HepG2 (cell line): ENCODE results near the gene KIF26B. TPM values are rescaled to one million over a fixed set of nuclear protein-coding genes. Genes with fewer than 3 reads are reported as not detected.

Experiments used
- ATAC-seq: fragments of 200-7000 bp; cut with Tn5 transposase; 3 replicates; pipeline ENCODE4 v1.9.1; 2020; ENCODE audit warnings: mild to moderate bottlenecking, moderate library complexity
- BruUV-seq: library from RNA; stranded (reverse); fragments of 400-500 nt; replicated peaks from 2 replicates; lab custom pipeline; 2021; lab: Mats Ljungman, UMichigan
- CTCF ChIA-PET: fragments of 300-600 bp; formaldehyde crosslinking; extraction: SDS; loops from one replicate; lab custom pipeline; 2021; ENCODE audit warnings: low total read pairs, inconsistent platforms, low intra/inter-chr PET ratio; lab: Yijun Ruan, JAX
- POLR2A ChIA-PET: fragments of 350-600 bp; sonication (Branson Sonifier 250); formaldehyde crosslinking; loops from one replicate; lab custom pipeline; 2020; ENCODE audit warnings: antibody characterized with exemption, inconsistent platforms; lab: Yijun Ruan, JAX
- DNase-seq: peaks from one replicate; pipeline ENCODE4 v3.0.0-alpha.2; 2015; ENCODE audit warnings: low spot score
- FAIRE-seq: peaks from 3 replicates; lab custom pipeline; 2011; peaks lifted over from hg19 to GRCh38; lab: Jason Lieb, UNC
- H2AFZ ChIP-seq: one replicate; pipeline ENCODE4 v1.6.1; 2011; ENCODE audit warnings: low read length, inconsistent platforms
- H3K27ac ChIP-seq: fragments of 300-600 bp; 3 replicates; pipeline ENCODE4 v1.8.0; 2011; ENCODE audit warnings: mixed run types, mild to moderate bottlenecking, mixed read lengths, low read length, inconsistent platforms; ENCODE audit not compliant: insufficient read depth; ENCODE audit errors: extremely low read length
- H3K27me3 ChIP-seq, 2 experiments: fragments of 200-600 bp in 1 of 2; 2 replicates in 1 of 2; 3 replicates in 1 of 2; pipeline versions ENCODE4 v1.6.0 to v1.8.0; 2011; ENCODE audit warnings: low read length in 2 of 2, mild to moderate bottlenecking in 2 of 2, moderate library complexity in 2 of 2, inconsistent platforms in 1 of 2; ENCODE audit not compliant: insufficient read depth in 2 of 2, control insufficient read depth in 1 of 2
- H3K36me3 ChIP-seq, 2 experiments: fragments of 200-600 bp in 1 of 2; replicated peaks in 1 of 2; 2 replicates in 1 of 2; 3 replicates in 1 of 2; pipeline versions ENCODE4 v1.5.1 to v1.8.0; 2011; ENCODE audit warnings: low read length in 2 of 2, inconsistent platforms in 1 of 2; ENCODE audit not compliant: insufficient read depth in 2 of 2, control insufficient read depth in 1 of 2
- H3K4me1 ChIP-seq: 2 replicates; pipeline ENCODE4 v1.5.1; 2012; ENCODE audit warnings: low read length, inconsistent platforms; ENCODE audit not compliant: insufficient read depth
- H3K4me2 ChIP-seq: 2 replicates; pipeline ENCODE4 v1.6.0; 2011; ENCODE audit warnings: low read depth, low read length, inconsistent platforms
- H3K4me3 ChIP-seq, 3 experiments: fragments of 200-600 bp in 1 of 3; sonication (generic), shearing (Covaris generic) in 1 of 3; replicated peaks in 1 of 3; 2 replicates each; pipeline ENCODE4 v1.5.1; 2011 to 2016; ENCODE audit warnings: low read length in 3 of 3, inconsistent platforms in 2 of 3, low read depth in 2 of 3, mild to moderate bottlenecking in 2 of 3, control low read depth in 1 of 3, mixed read lengths in 1 of 3; ENCODE audit not compliant: insufficient read depth in 1 of 3
- H3K79me2 ChIP-seq: one replicate; pipeline ENCODE4 v1.6.1; 2011; ENCODE audit warnings: low read length, inconsistent platforms; ENCODE audit not compliant: insufficient read depth
- H3K9ac ChIP-seq: 2 replicates; pipeline ENCODE4 v1.6.0; 2011; ENCODE audit warnings: mild to moderate bottlenecking, low read depth, low read length, inconsistent platforms; ENCODE audit not compliant: insufficient read depth
- H3K9me3 ChIP-seq: 2 replicates; pipeline ENCODE4 v1.5.1; 2012; ENCODE audit warnings: mild to moderate bottlenecking, low read length
- H4K20me1 ChIP-seq: 2 replicates; pipeline ENCODE4 v1.6.0; 2011; ENCODE audit warnings: inconsistent platforms, mild to moderate bottlenecking, low read length, moderate library complexity; ENCODE audit not compliant: insufficient read depth
- ATF1 ChIP-seq: IDR thresholded peaks from 2 replicates; pipeline ENCODE4 v1.6.1; 2016; ENCODE audit warnings: mild to moderate bottlenecking, control low read depth
- FIP1L1 ChIP-seq: fragments of 200-400 bp; formaldehyde crosslinking; IDR thresholded peaks from 2 replicates; pipeline ENCODE4 v1.6.1; 2018; ENCODE audit warnings: low read depth, mild to moderate bottlenecking, low read length, moderate library complexity, borderline replicate concordance; ENCODE audit not compliant: insufficient read depth
- GLI4 ChIP-seq: sonication (generic); formaldehyde crosslinking; IDR thresholded peaks from 2 replicates; pipeline ENCODE4 v1.5.1; 2020; ENCODE audit warnings: missing genetic modification reagents, mild to moderate bottlenecking, moderate library complexity, borderline replicate concordance
- HNRNPK ChIP-seq: fragments of 200-400 bp; formaldehyde crosslinking; IDR thresholded peaks from 2 replicates; pipeline ENCODE4 v1.6.1; 2018; ENCODE audit warnings: low read length, low read depth, moderate library complexity, mild to moderate bottlenecking; ENCODE audit not compliant: poor library complexity, severe bottlenecking
- MED13 ChIP-seq: sonication (generic); formaldehyde crosslinking; IDR thresholded peaks from 2 replicates; pipeline ENCODE4 v1.5.0; 2020; ENCODE audit warnings: missing genetic modification reagents
- MIER2 ChIP-seq: IDR thresholded peaks from 2 replicates; pipeline ENCODE4 v1.6.1; 2016; ENCODE audit warnings: missing biosample characterization, missing genetic modification reagents
- ZFP62 ChIP-seq: sonication (generic); formaldehyde crosslinking; IDR thresholded peaks from 2 replicates; pipeline ENCODE4 v1.4.0; 2020; ENCODE audit warnings: missing genetic modification reagents
- ZNF414 ChIP-seq: sonication (generic); formaldehyde crosslinking; IDR thresholded peaks from 2 replicates; pipeline ENCODE4 v1.5.0; 2020; ENCODE audit warnings: missing genetic modification reagents
- ZNF564 ChIP-seq: sonication (generic); formaldehyde crosslinking; IDR thresholded peaks from 2 replicates; pipeline ENCODE4 v1.8.1; 2023; ENCODE audit warnings: mild to moderate bottlenecking, missing genetic modification reagents
- ZSCAN22 ChIP-seq: sonication (generic); formaldehyde crosslinking; IDR thresholded peaks from 2 replicates; pipeline ENCODE4 v1.4.0; 2020; ENCODE audit warnings: mild to moderate bottlenecking, missing genetic modification reagents
- WGBS: methylation state at CpG from one replicate; pipeline ENCODE4 v1.1.6; 2017; ENCODE audit warnings: low lambda C conversion rate; 5-methylcytosine and 5-hydroxymethylcytosine counted together
- in situ Hi-C: cut with HindIII; loops from 2 replicates; pipeline ENCODE4 v1.10.0; 2017; ENCODE audit warnings: low pct_unique_long_range_greater_than_20kb; ENCODE audit not compliant: extremely low pct_ligation_motif_present
- intact Hi-C: fragments of 100-400 bp; cut with micrococcal nuclease; formaldehyde crosslinking; loops from one replicate; pipeline ENCODE4 v1.10.0; 2022; ENCODE audit not compliant: unreplicated experiment
- polyA plus RNA-seq, 8 experiments: library from polyadenylated mRNA; depleted of rRNA in 3 of 8; stranded (reverse) in 7 of 8; unstranded in 1 of 8; fragments of >200 nt; fragmentation: Illumina TruSeq in 4 of 8; extraction: Trizol in 4 of 8; gene quantifications; 2 replicates each; pipeline versions ENCODE4 v1.2.1 to v1.2.3, GENCODE V29; 2011 to 2016; ENCODE audit warnings: low read depth in 4 of 8, missing spikeins in 1 of 8, mixed read lengths in 1 of 8; ENCODE audit not compliant: insufficient read depth in 1 of 8
- total RNA-seq, 5 experiments: library from RNA; depleted of rRNA; stranded (reverse); fragments of >200 nt; fragmentation: Illumina TruSeq; extraction: Trizol; gene quantifications; 2 replicates each; pipeline ENCODE4 v1.2.3, GENCODE V29; 2016; ENCODE audit warnings: low read depth in 1 of 5
- TF ChIP-seq, protein P1 (sequence below): IDR thresholded peaks from 2 replicates; pipeline ENCODE4 v1.6.1; 2016; ENCODE audit warnings: missing biosample characterization, missing genetic modification reagents, low read depth
- TF ChIP-seq, protein P2 (sequence below): sonication (generic); formaldehyde crosslinking; IDR thresholded peaks from 2 replicates; pipeline ENCODE4 v1.4.0; 2020; ENCODE audit warnings: mild to moderate bottlenecking, missing genetic modification reagents

Gene KIF26B
- total and polyA plus RNA-seq, 2 of the 13 experiments (the other 11 are each of a cell fraction or from before 2014, with no cell fraction given) = 0.08 to 0.09 TPM

DNA sequence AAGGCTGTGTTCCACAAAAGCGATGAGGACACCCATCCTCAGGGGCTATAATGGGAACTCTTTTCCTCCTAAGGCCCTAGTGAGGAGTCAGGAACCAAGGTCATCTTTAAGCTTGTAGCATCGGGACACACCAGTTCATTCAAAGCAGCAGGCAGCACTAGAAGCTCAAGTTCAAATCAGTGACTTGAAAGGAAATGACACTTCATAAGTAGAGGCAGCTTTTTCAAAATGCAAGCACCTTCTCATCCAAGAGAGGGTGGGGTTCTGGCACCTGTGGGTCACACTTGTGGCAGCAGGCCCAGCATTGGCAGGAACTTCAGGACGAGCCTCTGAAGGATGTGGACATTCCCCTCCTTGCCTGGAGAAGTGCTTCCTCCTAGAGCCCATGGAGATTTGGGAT lies 496.3 kb downstream of the KIF26B start (continued):
- TF ChIP-seq ATF1 (CRISPR knock-in tag) (no peak), ZFP62 (CRISPR knock-in tag) (no peak), GLI4 (CRISPR knock-in tag) (no peak), ZNF564 (CRISPR knock-in tag) (no peak), ZSCAN22 (no peak), ZNF414 (no peak)
- TF ChIP-seq, protein P1, sequence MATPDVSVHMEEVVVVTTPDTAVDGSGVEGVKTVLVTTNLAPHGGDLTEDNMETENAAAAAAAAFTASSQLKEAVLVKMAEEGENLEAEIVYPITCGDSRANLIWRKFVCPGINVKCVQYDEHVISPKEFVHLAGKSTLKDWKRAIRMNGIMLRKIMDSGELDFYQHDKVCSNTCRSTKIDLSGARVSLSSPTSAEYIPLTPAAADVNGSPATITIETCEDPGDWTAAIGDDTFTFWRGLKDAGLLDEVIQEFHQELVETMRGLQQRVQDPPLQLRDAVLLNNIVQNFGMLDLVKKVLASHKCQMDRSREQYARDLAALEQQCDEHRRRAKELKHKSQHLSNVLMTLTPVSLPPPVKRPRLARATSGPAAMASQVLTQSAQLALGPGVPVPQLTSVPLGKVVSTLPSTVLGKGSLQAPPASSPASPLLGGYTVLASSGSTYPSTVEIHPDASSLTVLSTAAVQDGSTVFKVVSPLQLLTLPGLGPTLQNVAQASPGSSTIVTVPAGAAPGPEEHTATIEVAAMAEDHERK (CRISPR knock-in tag) = no peak

DNA sequence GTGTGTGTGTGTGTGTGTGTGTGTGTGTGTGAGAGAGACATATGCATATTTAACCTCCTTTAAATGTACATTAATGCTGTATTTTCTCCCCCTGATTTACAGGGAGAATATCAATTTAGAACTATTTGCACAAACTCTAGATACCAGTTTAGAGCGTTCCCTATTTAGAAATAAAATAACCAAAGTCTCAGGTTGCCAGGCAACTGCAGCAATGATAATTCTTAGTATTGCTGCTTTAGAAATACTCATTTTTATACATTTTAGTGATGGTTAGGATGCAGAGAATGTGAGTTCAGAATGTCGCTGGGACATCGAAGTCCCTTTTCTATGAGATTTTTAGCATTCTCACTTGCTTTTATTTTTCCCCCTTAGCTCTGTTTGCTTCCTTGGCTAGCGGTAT lies 497.3 kb downstream of the KIF26B start:
- Histone ChIP-seq H3K36me3 (no peaks in the 10 kb centered on the region), H3K4me3 (no peak overlapping the region), H3K4me2 (no peak overlapping the region), H3K9ac (no peak overlapping the region), H3K79me2 (no peaks in the 10 kb centered on the region), H4K20me1 (no peaks in the 10 kb centered on the region), H3K4me1 (peaks cover 11% of the 10 kb centered on the region; the same call in 1 of the 2 replicates), H3K27ac (no peak overlapping the region), H2AFZ (no peak overlapping the region), H3K9me3 (no peaks in the 10 kb centered on the region), H3K27me3 (peaks cover 0 to 4% of the 10 kb centered on the region in 2 experiments; a peak in 1 of 5 replicates)
- BruUV-seq = no TSS peak
- intact Hi-C loops = loop anchor here (5.0 kb wide), 1 partner anchor 1850 kb away; no protein-coding TSS in a partner anchor
- ATAC-seq = no peak
- in situ Hi-C loops = no loop called here
- ChIA-PET CTCF (no interaction called here), POLR2A (no interaction called here)
- FAIRE-seq = no peak
- TF ChIP-seq HNRNPK (no peak), MIER2 (CRISPR knock-in tag) (no peak), FIP1L1 (no peak), MED13 (CRISPR knock-in tag) (no peak)
- TF ChIP-seq, protein P2, sequence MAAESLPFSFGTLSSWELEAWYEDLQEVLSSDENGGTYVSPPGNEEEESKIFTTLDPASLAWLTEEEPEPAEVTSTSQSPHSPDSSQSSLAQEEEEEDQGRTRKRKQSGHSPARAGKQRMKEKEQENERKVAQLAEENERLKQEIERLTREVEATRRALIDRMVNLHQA (CRISPR knock-in tag) = no peak
- no peak for DNase-seq
- 75% methylated on average over 4 of the region's 4 CpGs for WGBS
